ENCODE measurements around the gene CLINT1. TPM values are rescaled to one million over a fixed set of nuclear protein-coding genes. Genes with fewer than 3 reads are reported as not detected.
A peak's percentile ranks its signal among the peaks of the same experiment; 100 is the strongest.

The CLINT1 gene
- total and polyA plus RNA-seq, 12 donors, result 15.1 to 54.7 (median 50.7) TPM

- ATAC-seq (no peak), DNase-seq (no peak)
- Histone ChIP-seq H3K4me3 (peak overlapping the region in 7 of 10 donors; percentile 68 to 97 (median 85)), H3K36me3 (peaks cover 0 to 1% (median 0%) of the 10 kb centered on the region in 9 donors), H3K27ac (no peak overlapping the region), H3K9me3 (no peaks in the 10 kb centered on the region), H3K27me3 (no peaks in the 10 kb centered on the region), H3K4me1 (peaks cover 0 to 20% (median 12%) of the 10 kb centered on the region in 9 donors)
- no peak for TF ChIP-seq CTCF (IDR thresholded peaks at IDR 0.05)
- intact Hi-C loops (cut with DNase I), result no loop called here
- WGBS, 2 donors, result 67 to 84% methylated on average over 4 of the region's 4 CpGs
These were observed 113.9 kb downstream of the CLINT1 start for GRCh38 chr5:157745041-157745456.

- intact Hi-C loops (cut with DNase I), result loop anchor here in 1 of 10 donors (5.0 kb wide), 1 partner anchor 417 kb away; no protein-coding TSS in a partner anchor
- WGBS, 2 donors, result 4 to 5% methylated on average over 55 to 56 of the region's 56 CpGs
- DNase-seq (peak; percentile 13 to 41), ATAC-seq (peak in 5 of 8 donors; percentile 1 to 22 (median 2))
- Histone ChIP-seq H3K4me3 (peak overlapping the region; percentile 68 to 97 (median 84)), H3K9me3 (no peaks in the 10 kb centered on the region), H3K27ac (peak overlapping the region in 7 of 10 donors; percentile 35 to 86 (median 52)), H3K4me1 (peaks cover 0 to 20% (median 12%) of the 10 kb centered on the region in 9 donors), H3K27me3 (no peaks in the 10 kb centered on the region), H3K36me3 (peaks cover 0 to 8% (median 0%) of the 10 kb centered on the region in 9 donors)
- no peak for TF ChIP-seq CTCF (IDR thresholded peaks at IDR 0.05)
These were observed 114.6 kb downstream of the CLINT1 start for GRCh38 chr5:157744051-157745011.

- DNase-seq (peak; percentile 85 to 89), ATAC-seq (peak; percentile 90 to 97 (median 96))
- intact Hi-C loops (cut with DNase I), result loop anchor here in 2 of 10 donors (2.0 to 5.0 kb wide), 2 partner anchors 415 to 416 kb away; no protein-coding TSS in a partner anchor
- Histone ChIP-seq H3K9me3 (no peaks in the 10 kb centered on the region), H3K4me3 (peak within 1 kb of the TSS; percentile 68 to 97 (median 84)), H3K36me3 (peaks cover 0 to 18% (median 0%) of the 10 kb centered on the region in 9 donors), H3K27me3 (no peaks in the 10 kb centered on the region), H3K4me1 (peaks cover 0 to 20% (median 12%) of the 10 kb centered on the region in 9 donors), H3K27ac (peak within 1 kb of the TSS in 8 of 10 donors; percentile 28 to 86 (median 48))
- 0 to 1% methylated on average over 77 to 79 of the region's 79 CpGs for WGBS, 2 donors
- TF ChIP-seq CTCF (IDR thresholded peaks at IDR 0.05), result peak; percentile 99 to 100 (median 100)
These were observed 115.5 kb downstream of the CLINT1 start, which contains the start of gene LSM11 for GRCh38 chr5:157743163-157744050. TSS of gene LSM11 (plus strand) at chr5:157743712. CDS start at chr5:157743751, 39 bp downstream.

Measured in heart right ventricle (tissue), 16 donors.